A673 (cell line): Measurements from ENCODE around the gene SINHCAF. TPM values are rescaled to one million over a fixed set of nuclear protein-coding genes. Genes with fewer than 3 reads are reported as not detected.
"Not testable (repeated sequence)": the region's sequence is repeated elsewhere in the genome, so short reads cannot be mapped to it uniquely, and the experiment has no call there.

Experiments
- BruUV-seq: library from RNA; stranded (reverse); fragments of 400-500 nt; replicated peaks from 2 replicates; lab custom pipeline; 2021; lab: Mats Ljungman, UMichigan
- CTCF ChIA-PET: fragments of 300-600 bp; sonication (Branson Sonifier 250); formaldehyde crosslinking; loops from one replicate; lab custom pipeline; 2022; ENCODE audit warnings: antibody characterized with exemption; lab: Charles Lee
- POLR2A ChIA-PET: fragments of 300-600 bp; sonication (Branson Sonifier 250); formaldehyde crosslinking; loops from one replicate; lab custom pipeline; 2022; ENCODE audit warnings: antibody characterized with exemption; ENCODE audit not compliant: low non-redundant PET; lab: Charles Lee
- DNase-seq: peaks from one replicate; pipeline ENCODE4 v3.0.0-alpha.2; 2015; ENCODE audit warnings: low spot score
- H3K27ac ChIP-seq: fragments of 200-600 bp; sonication (generic); 2 replicates; pipeline ENCODE4 v1.5.1; 2016; ENCODE audit warnings: mixed run types, low read depth, mild to moderate bottlenecking, mixed read lengths, antibody characterized with exemption, low read length; ENCODE audit not compliant: poor library complexity, severe bottlenecking
- H3K27me3 ChIP-seq: fragments of 200-600 bp; sonication (generic); replicated peaks from 2 replicates; pipeline ENCODE4 v1.6.1; 2017; ENCODE audit warnings: mixed run types, low read depth, mild to moderate bottlenecking, mixed read lengths, antibody characterized with exemption, low read length; ENCODE audit not compliant: insufficient read depth, poor library complexity
- H3K36me3 ChIP-seq: fragments of 200-600 bp; sonication (generic); 2 replicates; pipeline ENCODE4 v1.6.1; 2016; ENCODE audit warnings: mixed run types, mild to moderate bottlenecking, mixed read lengths, antibody characterized with exemption, low read length; ENCODE audit not compliant: insufficient read depth, poor library complexity, severe bottlenecking
- H3K4me1 ChIP-seq: fragments of 200-600 bp; sonication (generic); 2 replicates; pipeline ENCODE4 v1.6.1; 2017; ENCODE audit warnings: mixed run types, mild to moderate bottlenecking, mixed read lengths, antibody characterized with exemption, low read length; ENCODE audit not compliant: insufficient read depth, poor library complexity, severe bottlenecking
- H3K4me3 ChIP-seq: fragments of 200-600 bp; sonication (generic); 2 replicates; pipeline ENCODE4 v1.5.1; 2016; ENCODE audit warnings: low read depth, mixed run types, mild to moderate bottlenecking, mixed read lengths, low read length; ENCODE audit not compliant: poor library complexity, severe bottlenecking
- H3K9me3 ChIP-seq: fragments of 200-600 bp; sonication (generic); 2 replicates; pipeline ENCODE4 v1.6.1; 2016; ENCODE audit warnings: mixed run types, low read depth, mild to moderate bottlenecking, mixed read lengths, antibody characterized with exemption, low read length; ENCODE audit not compliant: poor library complexity, severe bottlenecking
- EZH2 ChIP-seq: fragments of 200-600 bp; sonication (generic); IDR thresholded peaks from 2 replicates; pipeline ENCODE4 v1.6.1; 2017; ENCODE audit warnings: borderline replicate concordance, low read depth, mild to moderate bottlenecking, mixed read lengths, antibody characterized with exemption, low read length; ENCODE audit not compliant: poor library complexity, severe bottlenecking
- intact Hi-C: fragments of 100-400 bp; cut with micrococcal nuclease; formaldehyde crosslinking; loops from one replicate; pipeline ENCODE4 v1.10.0; 2022; ENCODE audit not compliant: unreplicated experiment
- total RNA-seq: library from RNA; stranded (reverse); gene quantifications from 2 replicates; pipeline ENCODE4 v1.2.3, GENCODE V29; 2021
- TF ChIP-seq, protein P1 (sequence below): fragments of 300-800, 200-600 bp; sonication (generic); conservative IDR thresholded peaks from 2 replicates; pipeline ENCODE4 v1.5.1; 2017; ENCODE audit warnings: low read depth, mild to moderate bottlenecking, antibody characterized with exemption, low read length, moderate library complexity, mixed read lengths

SINHCAF gene
- total RNA-seq, 1 experiment from 2014 or later: 137 TPM

DNA sequence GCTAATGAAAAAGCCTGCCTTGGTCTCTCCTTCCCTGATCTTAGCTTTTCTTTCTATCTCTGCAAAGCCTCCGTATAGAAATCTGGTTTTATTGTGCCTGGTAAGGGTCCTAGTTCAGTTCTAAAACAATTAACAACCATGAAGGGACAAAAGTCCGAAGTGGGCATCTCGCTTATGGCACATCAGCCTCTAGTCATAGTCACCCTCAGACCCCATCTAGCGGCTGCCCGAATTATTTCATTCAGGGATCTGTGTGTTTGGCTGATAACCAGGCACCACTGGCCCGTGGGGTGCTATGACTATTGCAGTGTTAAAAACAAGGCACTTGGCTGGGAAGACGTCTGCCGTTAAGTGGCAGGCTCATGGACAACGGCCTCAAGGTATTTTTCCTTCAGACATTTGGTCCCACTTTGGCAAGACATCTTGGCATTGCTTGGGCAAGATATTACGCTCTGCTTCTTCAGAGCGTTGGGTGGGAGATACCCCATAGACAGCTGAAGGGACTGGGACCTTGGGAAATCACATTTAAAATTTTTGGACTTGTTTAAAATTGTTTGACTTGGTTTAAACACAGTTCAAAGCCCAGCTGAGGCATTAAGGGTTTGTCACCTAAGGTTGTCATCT, 87.1 kb downstream of the SINHCAF start:
- intact Hi-C loops: loop anchor here (1.0 kb wide), 1 partner anchor 392 kb away; no protein-coding TSS in a partner anchor
- ChIA-PET CTCF (interaction anchor here (0.6 to 1.9 kb wide), 3 partner anchors 13 to 393 kb away, joined by 3 to 8 read pairs (median 3); no protein-coding TSS in a partner anchor), POLR2A (no interaction called here)
- no peak for TF ChIP-seq EZH2
- TF ChIP-seq, protein P1, sequence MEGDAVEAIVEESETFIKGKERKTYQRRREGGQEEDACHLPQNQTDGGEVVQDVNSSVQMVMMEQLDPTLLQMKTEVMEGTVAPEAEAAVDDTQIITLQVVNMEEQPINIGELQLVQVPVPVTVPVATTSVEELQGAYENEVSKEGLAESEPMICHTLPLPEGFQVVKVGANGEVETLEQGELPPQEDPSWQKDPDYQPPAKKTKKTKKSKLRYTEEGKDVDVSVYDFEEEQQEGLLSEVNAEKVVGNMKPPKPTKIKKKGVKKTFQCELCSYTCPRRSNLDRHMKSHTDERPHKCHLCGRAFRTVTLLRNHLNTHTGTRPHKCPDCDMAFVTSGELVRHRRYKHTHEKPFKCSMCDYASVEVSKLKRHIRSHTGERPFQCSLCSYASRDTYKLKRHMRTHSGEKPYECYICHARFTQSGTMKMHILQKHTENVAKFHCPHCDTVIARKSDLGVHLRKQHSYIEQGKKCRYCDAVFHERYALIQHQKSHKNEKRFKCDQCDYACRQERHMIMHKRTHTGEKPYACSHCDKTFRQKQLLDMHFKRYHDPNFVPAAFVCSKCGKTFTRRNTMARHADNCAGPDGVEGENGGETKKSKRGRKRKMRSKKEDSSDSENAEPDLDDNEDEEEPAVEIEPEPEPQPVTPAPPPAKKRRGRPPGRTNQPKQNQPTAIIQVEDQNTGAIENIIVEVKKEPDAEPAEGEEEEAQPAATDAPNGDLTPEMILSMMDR: peak; percentile 80
- no peaks in the 10 kb centered on the region for H3K4me1 ChIP-seq
- H3K9me3 ChIP-seq: no peaks in the 10 kb centered on the region
- no peaks in the 10 kb centered on the region for H3K36me3 ChIP-seq
- DNase-seq: peak; percentile 75
- no peak overlapping the region for H3K27ac ChIP-seq
- BruUV-seq: no TSS peak
- no peaks in the 10 kb centered on the region for H3K27me3 ChIP-seq
- H3K4me3 ChIP-seq: no peak overlapping the region

DNA sequence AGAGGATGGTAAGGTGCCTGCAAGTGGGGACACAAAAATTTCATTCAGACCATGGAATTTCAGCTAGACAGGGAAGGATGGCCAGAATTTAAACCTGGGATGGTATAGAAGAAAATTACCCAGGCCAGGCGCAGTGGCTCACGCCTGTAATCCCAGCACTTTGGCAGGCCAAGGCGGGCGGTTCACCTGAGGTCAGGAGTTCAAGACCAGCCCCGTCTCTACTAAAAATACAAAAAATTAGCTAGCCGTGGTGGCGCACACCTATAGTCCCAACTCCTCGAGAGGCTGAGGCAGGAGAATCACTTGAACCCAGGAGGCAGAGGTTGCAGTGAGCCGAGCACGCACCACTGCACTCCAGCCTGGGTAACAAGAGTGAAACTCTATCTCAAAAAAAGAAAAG, 87.6 kb downstream of the SINHCAF start:
- BruUV-seq, POLR2A ChIA-PET, DNase-seq, H3K4me1 ChIP-seq, H3K27me3 ChIP-seq, H3K27ac ChIP-seq, H3K9me3 ChIP-seq, H3K36me3 ChIP-seq, H3K4me3 ChIP-seq, intact Hi-C loops: not testable (repeated sequence)
- CTCF ChIA-PET: interaction anchor here (0.6 to 1.9 kb wide), 2 partner anchors 391 to 392 kb away, joined by 3 to 8 read pairs; no protein-coding TSS in a partner anchor

DNA sequence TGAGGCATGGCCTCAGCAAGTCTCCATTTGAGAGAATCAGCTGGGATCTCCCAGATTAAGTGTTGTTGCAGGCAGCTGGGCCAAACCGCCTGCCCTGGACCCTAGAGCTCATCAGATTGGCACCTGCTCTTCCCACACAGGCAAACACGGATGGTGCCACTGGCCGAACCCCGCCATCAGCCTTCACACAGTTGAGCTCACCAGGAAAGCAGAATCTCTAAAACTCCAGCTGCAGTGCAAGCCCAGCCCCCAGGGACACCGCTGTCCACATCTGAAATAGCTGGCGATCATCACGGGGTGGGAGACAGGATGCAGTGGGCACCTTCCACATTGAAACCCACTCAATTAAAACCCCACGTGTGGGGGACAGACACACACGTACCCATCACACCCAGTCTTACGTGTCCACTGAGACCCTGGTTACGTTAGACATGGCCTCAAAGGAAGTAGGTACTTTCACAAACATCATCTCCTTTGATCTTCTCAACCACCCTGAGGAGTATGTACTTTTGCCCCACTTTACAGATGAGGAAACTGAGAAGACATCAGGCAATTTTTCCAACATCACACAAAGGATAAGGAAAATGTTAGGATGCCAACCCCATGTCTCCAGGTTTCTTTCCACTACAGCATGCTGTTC, 88.8 kb downstream of the SINHCAF start:
- POLR2A ChIA-PET: no interaction called here
- Histone ChIP-seq H3K27ac (no peak overlapping the region), H3K4me3 (no peak overlapping the region), H3K36me3 (no peaks in the 10 kb centered on the region), H3K9me3 (no peaks in the 10 kb centered on the region), H3K27me3 (no peaks in the 10 kb centered on the region), H3K4me1 (no peaks in the 10 kb centered on the region)
- TF ChIP-seq, protein P1: no peak
- no peak for TF ChIP-seq EZH2
- intact Hi-C loops: no loop called here
- CTCF ChIA-PET: interaction anchor here (1.9 kb wide), 1 partner anchor 390 kb away, joined by 8 read pairs; no protein-coding TSS in a partner anchor
- BruUV-seq: no TSS peak
- no peak for DNase-seq
